H9 (cell line): Measurements from ENCODE around the gene OR5A1. TPM values are rescaled to one million over a fixed set of nuclear protein-coding genes. Genes with fewer than 3 reads are reported as not detected.

ENCODE experiments used
- DNase-seq: peaks from one replicate; pipeline ENCODE4 v3.0.0-alpha.2; 2017
- H2AFZ ChIP-seq: one replicate; pipeline ENCODE4 v1.6.1; 2013; ENCODE audit warnings: mild to moderate bottlenecking, low read length, control low read depth, moderate library complexity
- H2AK5ac ChIP-seq: 2 replicates; pipeline ENCODE4 v1.6.1; 2013; ENCODE audit warnings: low read length, control low read depth, mixed read lengths; ENCODE audit not compliant: insufficient read length
- H2BK120ac ChIP-seq: one replicate; pipeline ENCODE4 v1.6.1; 2013; ENCODE audit warnings: low read depth, mild to moderate bottlenecking, low read length, control low read depth, inconsistent platforms; ENCODE audit not compliant: poor library complexity, severe bottlenecking
- H2BK12ac ChIP-seq: 2 replicates; pipeline ENCODE4 v1.6.1; 2013; ENCODE audit warnings: low read length, control low read depth, mixed read lengths, low read depth; ENCODE audit not compliant: insufficient read length
- H2BK15ac ChIP-seq: 2 replicates; pipeline ENCODE4 v1.6.1; 2013; ENCODE audit warnings: low read depth, low read length, control low read depth
- H2BK20ac ChIP-seq: one replicate; pipeline ENCODE4 v1.6.1; 2013; ENCODE audit warnings: low read depth, mild to moderate bottlenecking, low read length, control low read depth, inconsistent platforms; ENCODE audit not compliant: poor library complexity, severe bottlenecking
- H2BK5ac ChIP-seq: 2 replicates; pipeline ENCODE4 v1.6.1; 2013; ENCODE audit warnings: low read length, control low read depth, mixed read lengths; ENCODE audit not compliant: insufficient read length
- H3K14ac ChIP-seq: 2 replicates; pipeline ENCODE4 v1.6.1; 2013; ENCODE audit warnings: low read length, control low read depth; ENCODE audit not compliant: insufficient read depth
- H3K18ac ChIP-seq: 2 replicates; pipeline ENCODE4 v1.6.1; 2013; ENCODE audit warnings: low read depth, mild to moderate bottlenecking, mixed read lengths, low read length, control low read depth; ENCODE audit not compliant: insufficient read length
- H3K23ac ChIP-seq: 2 replicates; pipeline ENCODE4 v1.6.1; 2013; ENCODE audit warnings: low read length, control low read depth, mixed read lengths, low read depth; ENCODE audit not compliant: insufficient read length
- H3K23me2 ChIP-seq: 2 replicates; pipeline ENCODE4 v1.6.1; 2013; ENCODE audit warnings: low read depth, mild to moderate bottlenecking, mixed read lengths, low read length, control low read depth; ENCODE audit not compliant: insufficient read length, poor library complexity, severe bottlenecking
- H3K27ac ChIP-seq: 2 replicates; pipeline ENCODE4 v1.5.1; 2013; ENCODE audit warnings: low read length, control low read depth, mixed read lengths, low read depth; ENCODE audit not compliant: insufficient read length
- H3K27me3 ChIP-seq: 2 replicates; pipeline ENCODE4 v1.6.1; 2013; ENCODE audit warnings: low read length, control low read depth, inconsistent platforms; ENCODE audit not compliant: insufficient read depth
- H3K4ac ChIP-seq: 2 replicates; pipeline ENCODE4 v1.6.1; 2013; ENCODE audit warnings: low read depth, mild to moderate bottlenecking, control low read depth, inconsistent platforms, low read length, moderate library complexity
- H3K4me1 ChIP-seq: 2 replicates; pipeline ENCODE4 v1.6.1; 2013; ENCODE audit warnings: low read length, control low read depth, inconsistent platforms; ENCODE audit not compliant: insufficient read depth
- H3K4me2 ChIP-seq: 2 replicates; pipeline ENCODE4 v1.6.1; 2013; ENCODE audit warnings: low read length, control low read depth, mixed read lengths; ENCODE audit not compliant: insufficient read length, insufficient read depth
- H3K56ac ChIP-seq: 2 replicates; pipeline ENCODE4 v1.6.1; 2013; ENCODE audit warnings: low read depth, mild to moderate bottlenecking, mixed read lengths, low read length, control low read depth; ENCODE audit not compliant: insufficient read length
- H3K79me1 ChIP-seq: 2 replicates; pipeline ENCODE4 v1.6.1; 2013; ENCODE audit warnings: low read depth, mild to moderate bottlenecking, moderate library complexity, low read length, control low read depth, inconsistent platforms; ENCODE audit not compliant: insufficient read depth, poor library complexity, severe bottlenecking
- H3K79me2 ChIP-seq: 2 replicates; pipeline ENCODE4 v1.6.1; 2013; ENCODE audit warnings: low read length, control low read depth, inconsistent platforms; ENCODE audit not compliant: insufficient read depth
- H3K9ac ChIP-seq: 2 replicates; pipeline ENCODE4 v1.6.1; 2013; ENCODE audit warnings: low read length, control low read depth, mixed read lengths; ENCODE audit not compliant: insufficient read length; ENCODE audit errors: extremely low read depth
- H3K9me3 ChIP-seq: one replicate; pipeline ENCODE4 v1.6.1; 2013; ENCODE audit warnings: low read depth, low read length, inconsistent platforms; ENCODE audit not compliant: control insufficient read depth
- H3T11ph ChIP-seq: one replicate; pipeline ENCODE4 v1.6.1; 2013; ENCODE audit warnings: mild to moderate bottlenecking, low read length, control low read depth, inconsistent platforms
- H4K20me1 ChIP-seq: one replicate; pipeline ENCODE4 v1.6.1; 2013; ENCODE audit not compliant: control insufficient read depth, insufficient read length, insufficient read depth
- H4K5ac ChIP-seq: 2 replicates; pipeline ENCODE4 v1.6.1; 2013; ENCODE audit warnings: low read depth, mild to moderate bottlenecking, mixed read lengths, low read length, control low read depth; ENCODE audit not compliant: insufficient read length
- H4K8ac ChIP-seq: replicated peaks from 2 replicates; pipeline ENCODE4 v1.6.1; 2013; ENCODE audit warnings: low read length, control low read depth, mixed read lengths, low read depth; ENCODE audit not compliant: insufficient read length
- H4K91ac ChIP-seq: 2 replicates; pipeline ENCODE4 v1.6.1; 2013; ENCODE audit warnings: low read depth, mild to moderate bottlenecking, moderate library complexity, mixed read lengths, low read length, control low read depth; ENCODE audit not compliant: insufficient read length
- H3K27ac Mint-ChIP-seq, 3 experiments: 2 replicates in 2 of 3; 3 replicates in 1 of 3; pipeline ENCODE4 v1.8.0; 2020 to 2021; ENCODE audit warnings: mixed read lengths in 3 of 3, mild to moderate bottlenecking in 1 of 3, moderate library complexity in 1 of 3
- H3K27me3 Mint-ChIP-seq: 2 replicates; pipeline ENCODE4 v1.8.0; 2021; ENCODE audit warnings: low read depth, mild to moderate bottlenecking, moderate library complexity, mixed read lengths
- H3K36me3 Mint-ChIP-seq, 3 experiments: 2 replicates in 2 of 3; 3 replicates in 1 of 3; pipeline ENCODE4 v1.8.0; 2020 to 2021; ENCODE audit warnings: low read depth in 3 of 3, mixed read lengths in 3 of 3; ENCODE audit not compliant: insufficient read depth in 1 of 3
- H3K4me1 Mint-ChIP-seq, 2 experiments: 2 replicates each; pipeline ENCODE4 v1.8.0; 2020; ENCODE audit warnings: mixed read lengths in 2 of 2
- H3K4me3 Mint-ChIP-seq, 2 experiments: 2 replicates in 1 of 2; 3 replicates in 1 of 2; pipeline ENCODE4 v1.8.0; 2020 to 2021; ENCODE audit warnings: mild to moderate bottlenecking in 2 of 2, mixed read lengths in 2 of 2, moderate library complexity in 1 of 2
- H3K9me3 Mint-ChIP-seq, 2 experiments: 2 replicates in 1 of 2; 3 replicates in 1 of 2; pipeline ENCODE4 v1.8.0; 2020; ENCODE audit warnings: mild to moderate bottlenecking in 2 of 2, mixed read lengths in 2 of 2, moderate library complexity in 1 of 2
- CTCF ChIP-seq: fragments of 200-600 bp; sonication (generic); conservative IDR thresholded peaks from 3 replicates; pipeline ENCODE4 v1.8.0; 2021; ENCODE audit warnings: antibody characterized with exemption, mild to moderate bottlenecking
- WGBS: extraction: QIAGEN DNeasy Blood & Tissue Kit; methylation state at CpG from one replicate; pipeline ENCODE4 v1.1.7; 2013; ENCODE audit warnings: missing lambda C conversion rate, low lambda C conversion rate, mixed read lengths; ENCODE audit not compliant: insufficient read length; ENCODE audit errors: extremely low coverage; 5-methylcytosine and 5-hydroxymethylcytosine counted together
- total RNA-seq: library from RNA; stranded (reverse); gene quantifications from 2 replicates; pipeline ENCODE4 v1.2.1, GENCODE V29; 2021

OR5A1 gene
- total RNA-seq, 1 experiment from 2014 or later: not detected

GRCh38 chr11:59429924-59430516 lies 6.2 kb upstream of the OR5A1 start:
- H4K5ac ChIP-seq: no peak overlapping the region

More at GRCh38 chr11:59429924-59430516, 6.2 kb upstream of the OR5A1 start:
- Histone ChIP-seq H3K79me2 (no peaks in the 10 kb centered on the region), H3K4me1 (peaks cover 5% of the 10 kb centered on the region; the same call in 1 of the 2 replicates), H3K79me1 (no peaks in the 10 kb centered on the region), H2BK20ac (no peak overlapping the region), H4K91ac (no peak overlapping the region), H3T11ph (no peak overlapping the region), H4K20me1 (no peaks in the 10 kb centered on the region), H3K9me3 (no peaks in the 10 kb centered on the region), H2AFZ (no peak overlapping the region), H3K27ac (no peak overlapping the region), H3K14ac (no peak overlapping the region), H2BK15ac (no peak overlapping the region), H3K4ac (no peak overlapping the region), H3K56ac (no peak overlapping the region), H2BK12ac (no peak overlapping the region), H2AK5ac (no peak overlapping the region), H3K27me3 (no peaks in the 10 kb centered on the region), H2BK5ac (no peak overlapping the region), H3K23ac (no peak overlapping the region), H3K9ac (no peak overlapping the region), H2BK120ac (no peak overlapping the region), H3K4me2 (no peak overlapping the region), H3K23me2 (no peaks in the 10 kb centered on the region), H4K8ac (no peak overlapping the region), H3K18ac (no peak overlapping the region)
- H3K36me3 Mint-ChIP-seq: no peaks in the 10 kb centered on the region
- no peak for DNase-seq
- peaks cover 22 to 23% of the 10 kb centered on the region in 2 experiments for H3K4me1 Mint-ChIP-seq
- H3K27me3 Mint-ChIP-seq: no peaks in the 10 kb centered on the region
- no peak overlapping the region for H3K4me3 Mint-ChIP-seq
- WGBS: no CpG with 5 or more reads among the region's 4 CpGs
- peak; percentile 90 for TF ChIP-seq CTCF
- no peak overlapping the region for H3K27ac Mint-ChIP-seq
- H3K9me3 Mint-ChIP-seq: no peaks in the 10 kb centered on the region
